SK-N-SH (cell line): ENCODE data around the gene LSM10. TPM values are rescaled to one million over a fixed set of nuclear protein-coding genes. Genes with fewer than 3 reads are reported as not detected.

Experiments used
- CTCF ChIA-PET: fragments of 300-600, 350-600 bp; formaldehyde crosslinking; extraction: SDS; loops from one replicate; lab custom pipeline; 2021; lab: Yijun Ruan, JAX
- POLR2A ChIA-PET: fragments of 350-600 bp; sonication (Branson Sonifier 250); formaldehyde crosslinking; extraction: SDS; loops from one replicate; lab custom pipeline; 2020; ENCODE audit warnings: antibody characterized with exemption, inconsistent platforms; lab: Yijun Ruan, JAX
- DNase-seq: peaks from one replicate; pipeline ENCODE4 v3.0.0; 2012
- H2AFZ ChIP-seq: fragments of 200-600 bp; sonication (generic); 2 replicates; pipeline ENCODE4 v1.8.1; 2016; ENCODE audit warnings: antibody characterized with exemption, mild to moderate bottlenecking, low read depth
- H3F3A ChIP-seq: fragments of 200-600 bp; sonication (generic); replicated peaks from 2 replicates; pipeline ENCODE3; 2016; ENCODE audit warnings: antibody characterized with exemption, mild to moderate bottlenecking; ENCODE audit not compliant: insufficient read depth
- H3K27ac ChIP-seq, 2 experiments: fragments of 200-500 bp in 1 of 2; fragments of 200-600 bp in 1 of 2; sonication (Bioruptor generic) in 1 of 2; sonication (generic), shearing (Covaris generic) in 1 of 2; 2 replicates each; pipeline versions ENCODE4 v1.5.1 to v1.6.1; 2014 to 2016; ENCODE audit warnings: low read depth in 2 of 2, inconsistent platforms in 1 of 2, low read length in 1 of 2, mild to moderate bottlenecking in 1 of 2, mixed read lengths in 1 of 2
- H3K27me3 ChIP-seq: fragments of 200-600 bp; sonication (generic), shearing (Covaris generic); 2 replicates; pipeline ENCODE4 v1.6.1; 2016; ENCODE audit warnings: mixed run types; ENCODE audit not compliant: insufficient read depth
- H3K36me3 ChIP-seq, 2 experiments: fragments of 200-500 bp in 1 of 2; fragments of 200-600 bp in 1 of 2; sonication (Bioruptor generic) in 1 of 2; sonication (generic) in 1 of 2; replicated peaks in 1 of 2; 2 replicates each; pipeline versions ENCODE3 to v1.5.1; 2014 to 2016; ENCODE audit warnings: low read length in 1 of 2, mild to moderate bottlenecking in 1 of 2; ENCODE audit not compliant: insufficient read depth in 2 of 2, control insufficient read depth in 1 of 2
- H3K4me1 ChIP-seq, 2 experiments: fragments of 200-500 bp in 1 of 2; fragments of 200-600 bp in 1 of 2; sonication (Bioruptor generic) in 1 of 2; sonication (generic), shearing (Covaris generic) in 1 of 2; 2 replicates each; pipeline versions ENCODE4 v1.5.1 to v1.6.1; 2014 to 2016; ENCODE audit warnings: low read depth in 1 of 2, low read length in 1 of 2, mixed run types in 1 of 2; ENCODE audit not compliant: insufficient read depth in 2 of 2, control insufficient read depth in 1 of 2
- H3K4me2 ChIP-seq: fragments of 200-600 bp; sonication (generic), shearing (Covaris generic); 2 replicates; pipeline ENCODE4 v1.6.1; 2017; ENCODE audit warnings: mixed run types
- H3K4me3 ChIP-seq, 2 experiments: fragments of 200-500 bp in 1 of 2; fragments of 200-600 bp in 1 of 2; sonication (Bioruptor generic) in 1 of 2; sonication (generic), shearing (Covaris generic) in 1 of 2; 2 replicates each; pipeline versions ENCODE4 v1.5.1 to v1.8.1; 2014 to 2016; ENCODE audit warnings: low read depth in 2 of 2, inconsistent platforms in 1 of 2, low read length in 1 of 2, mild to moderate bottlenecking in 1 of 2, mixed read lengths in 1 of 2, moderate library complexity in 1 of 2
- H3K79me2 ChIP-seq: fragments of 200-600 bp; sonication (generic); 2 replicates; pipeline ENCODE4 v1.8.1; 2017; ENCODE audit warnings: mild to moderate bottlenecking; ENCODE audit not compliant: insufficient read depth
- H3K9ac ChIP-seq: fragments of 200-600 bp; sonication (generic); 2 replicates; pipeline ENCODE4 v1.6.1; 2017; ENCODE audit warnings: mixed run types
- H3K9me2 ChIP-seq: fragments of 200-600 bp; sonication (generic); 2 replicates; pipeline ENCODE4 v1.6.1; 2017; ENCODE audit warnings: mixed run types
- H3K9me3 ChIP-seq: fragments of 200-600 bp; sonication (generic); 2 replicates; pipeline ENCODE4 v1.6.1; 2017; ENCODE audit warnings: mixed run types, mild to moderate bottlenecking, moderate library complexity
- H4K20me1 ChIP-seq: fragments of 200-600 bp; sonication (generic); 2 replicates; pipeline ENCODE4 v1.6.1; 2017; ENCODE audit warnings: mild to moderate bottlenecking, mixed run types; ENCODE audit not compliant: insufficient read depth
- CHD2 ChIP-seq: fragments of 150-350 bp; IDR thresholded peaks from 2 replicates; pipeline ENCODE4 v1.6.1; 2018; ENCODE audit warnings: low read length; ENCODE audit not compliant: partially characterized antibody
- CTCF ChIP-seq: fragments of 200-600 bp; sonication (generic); IDR thresholded peaks from 2 replicates; pipeline ENCODE4 v1.6.1; 2017; ENCODE audit warnings: antibody characterized with exemption, mild to moderate bottlenecking, moderate library complexity
- ELF1 ChIP-seq: IDR thresholded peaks from 2 replicates; pipeline ENCODE4 v1.4.0; 2012
- EP300 ChIP-seq, 2 experiments: IDR thresholded peaks; 2 replicates each; pipeline versions ENCODE4 v1.4.0 to v1.6.1; 2012; ENCODE audit warnings: borderline replicate concordance in 1 of 2, low read depth in 1 of 2, low read length in 1 of 2
- FOSL2 ChIP-seq: IDR thresholded peaks from 2 replicates; pipeline ENCODE4 v1.4.0; 2012; ENCODE audit warnings: low read depth, mild to moderate bottlenecking, moderate library complexity, borderline replicate concordance
- FOXM1 ChIP-seq: IDR thresholded peaks from 2 replicates; pipeline ENCODE4 v1.4.0; 2012; ENCODE audit warnings: low read depth, mild to moderate bottlenecking
- JUND ChIP-seq: IDR thresholded peaks from 2 replicates; pipeline ENCODE4 v1.4.0; 2012
- MXI1 ChIP-seq: IDR thresholded peaks from 2 replicates; pipeline ENCODE4 v1.6.1; 2012; ENCODE audit warnings: mild to moderate bottlenecking, low read depth, low read length, improper control_type of control experiment
- NFIC ChIP-seq: IDR thresholded peaks from 2 replicates; pipeline ENCODE4 v1.4.0; 2012; ENCODE audit warnings: borderline replicate concordance
- NRF1 ChIP-seq: IDR thresholded peaks from 2 replicates; pipeline ENCODE4 v1.6.1; 2012; ENCODE audit warnings: low read depth, mild to moderate bottlenecking, low read length
- POLR2AphosphoS5 ChIP-seq: IDR thresholded peaks from 2 replicates; pipeline ENCODE4 v1.6.1; 2012; ENCODE audit warnings: low read depth, low read length
- RAD21 ChIP-seq: IDR thresholded peaks from 2 replicates; pipeline ENCODE4 v1.6.1; 2012; ENCODE audit warnings: mild to moderate bottlenecking, low read length
- RCOR1 ChIP-seq: fragments of 150-350 bp; IDR thresholded peaks from 2 replicates; pipeline ENCODE4 v1.6.1; 2017; ENCODE audit warnings: antibody characterized with exemption, low read length
- RFX5 ChIP-seq: IDR thresholded peaks from 2 replicates; pipeline ENCODE4 v1.6.1; 2012; ENCODE audit warnings: mild to moderate bottlenecking, improper control_type of control experiment, low read length
- RXRA ChIP-seq: IDR thresholded peaks from 2 replicates; pipeline ENCODE4 v1.4.0; 2012; ENCODE audit warnings: low read depth, mild to moderate bottlenecking, borderline replicate concordance
- SMC3 ChIP-seq: IDR thresholded peaks from 2 replicates; pipeline ENCODE4 v1.6.1; 2012; ENCODE audit warnings: low read depth, low read length, improper control_type of control experiment
- TAF1 ChIP-seq: IDR thresholded peaks from 2 replicates; pipeline ENCODE4 v1.6.1; 2012; ENCODE audit warnings: low read depth, mild to moderate bottlenecking, low read length, moderate library complexity, borderline replicate concordance
- TCF12 ChIP-seq: IDR thresholded peaks from 2 replicates; pipeline ENCODE4 v1.4.0; 2012
- USF2 ChIP-seq: fragments of 150-350 bp; IDR thresholded peaks from 2 replicates; pipeline ENCODE4 v1.6.1; 2017; ENCODE audit warnings: antibody characterized with exemption, low read length, low read depth, borderline replicate concordance
- YY1 ChIP-seq: IDR thresholded peaks from 2 replicates; pipeline ENCODE4 v1.4.0; 2012; ENCODE audit warnings: low read depth, mild to moderate bottlenecking
- WGBS: methylation state at CpG from one replicate; pipeline ENCODE4 v1.1.6; 2017; ENCODE audit warnings: low lambda C conversion rate; 5-methylcytosine and 5-hydroxymethylcytosine counted together
- polyA plus RNA-seq, 3 experiments: library from polyadenylated mRNA; depleted of rRNA; stranded (reverse); fragments of >200 nt; gene quantifications; 2 replicates each; pipeline ENCODE4 v1.2.3, GENCODE V29; 2012

LSM10 gene
- polyA plus RNA-seq, 1 of the 3 experiments (the other 2 are of a cell fraction), result 96.8 TPM

- ChIA-PET POLR2A (interaction anchor here (0.6 kb wide), 1 partner anchor 77 kb away, joined by 4 read pairs; no protein-coding TSS in a partner anchor), CTCF (interaction anchor here (1.0 to 5.3 kb wide), 6 partner anchors 38 to 284 kb away, joined by 3 to 31 read pairs (median 4); no protein-coding TSS in a partner anchor)
- peaks cover 0 to 5% of the 10 kb centered on the region in 2 experiments; a peak in 2 of 4 replicates for H3K4me1 ChIP-seq
- H3K9me3 ChIP-seq, result no peaks in the 10 kb centered on the region
- 88% methylated on average over 3 of the region's 3 CpGs for whole genome bisulfite sequencing
- H3K79me2 ChIP-seq, result no peaks in the 10 kb centered on the region
- H2AFZ ChIP-seq, result no peak overlapping the region
- H3K27ac ChIP-seq, result no peak overlapping the region
- no peak overlapping the region for H3K9ac ChIP-seq
- H3K4me3 ChIP-seq, result no peak overlapping the region
- H3F3A ChIP-seq, result peaks cover 4% of the 10 kb centered on the region
- H3K9me2 ChIP-seq, result no peaks in the 10 kb centered on the region
- no peak for DNase-seq
- no peak overlapping the region for H3K4me2 ChIP-seq
- no peak for TF ChIP-seq USF2
- TF ChIP-seq FOXM1, result no peak
- TF ChIP-seq EP300 (IDR thresholded peaks at IDR 0.05; ENCODE audit: borderline replicate concordance in 1 of 2, low read depth in 1 of 2, low read length in 1 of 2), result no peak
- no peak for TF ChIP-seq NFIC
- no peak for TF ChIP-seq RCOR1
- no peak for TF ChIP-seq MXI1
- TF ChIP-seq TAF1, result no peak
- no peak for TF ChIP-seq SMC3
- no peaks in the 10 kb centered on the region for H4K20me1 ChIP-seq
- H3K36me3 ChIP-seq, result peaks cover 0 to 16% of the 10 kb centered on the region in 2 experiments
- no peaks in the 10 kb centered on the region for H3K27me3 ChIP-seq
Measured at GRCh38 chr1:36419140-36419539, 21.4 kb upstream of the LSM10 start.

- H3K27me3 ChIP-seq, result no peaks in the 10 kb centered on the region
Measured at GRCh38 chr1:36417931-36418330, 20.2 kb upstream of the LSM10 start.

More at GRCh38 chr1:36417931-36418330, 20.2 kb upstream of the LSM10 start:
- H4K20me1 ChIP-seq, result no peaks in the 10 kb centered on the region
- no peak overlapping the region for H2AFZ ChIP-seq
- ChIA-PET POLR2A (interaction anchor here (0.7 kb wide), 1 partner anchor 76 kb away, joined by 3 read pairs; no protein-coding TSS in a partner anchor), CTCF (interaction anchor here (1.0 to 5.3 kb wide), 3 partner anchors 49 to 283 kb away, joined by 3 to 31 read pairs (median 28); no protein-coding TSS in a partner anchor)
- no peak for DNase-seq
- no peaks in the 10 kb centered on the region for H3K9me2 ChIP-seq
- TF ChIP-seq NRF1 (no peak), RAD21 (no peak), TCF12 (no peak), MXI1 (no peak), POLR2AphosphoS5 (no peak), FOSL2 (no peak), FOXM1 (no peak), JUND (no peak), RFX5 (no peak), CHD2 (no peak), ELF1 (no peak), CTCF (no peak), RXRA (no peak), YY1 (no peak), TAF1 (no peak)
- peaks cover 4% of the 10 kb centered on the region for H3F3A ChIP-seq
- peaks cover 0 to 14% of the 10 kb centered on the region in 2 experiments for H3K36me3 ChIP-seq
- peaks cover 0 to 5% of the 10 kb centered on the region in 2 experiments; a peak in 2 of 4 replicates for H3K4me1 ChIP-seq
- no peak overlapping the region for H3K4me2 ChIP-seq
- no peak overlapping the region for H3K9ac ChIP-seq
- no peaks in the 10 kb centered on the region for H3K9me3 ChIP-seq
- 65% methylated on average over 3 of the region's 9 CpGs for WGBS
- H3K27ac ChIP-seq, result no peak overlapping the region
- no peak overlapping the region for H3K4me3 ChIP-seq
- H3K79me2 ChIP-seq, result no peaks in the 10 kb centered on the region
